ENCODE data around the gene PRKAG2.

GRCh38 chr7:151688236-151688780, 188.6 kb downstream of the PRKAG2 start:
- no peak for TF ChIP-seq POLR2A (IDR thresholded peaks at IDR 0.05)
- no peak for TF ChIP-seq CTCF (IDR thresholded peaks at IDR 0.05)

Measured in Peyer's patch (tissue), 4 donors.